Panc1 (cell line): ENCODE results near the gene KLHDC1. TPM values are rescaled to one million over a fixed set of nuclear protein-coding genes. Genes with fewer than 3 reads are reported as not detected.

Experiments
- ATAC-seq: fragments of 200-7000 bp; cut with Tn5 transposase; 2 replicates; pipeline ENCODE4 v1.9.1; 2020; ENCODE audit warnings: mild to moderate bottlenecking, moderate library complexity
- BruUV-seq: library from RNA; stranded (reverse); fragments of 400-500 nt; replicated peaks from 2 replicates; lab custom pipeline; 2021; lab: Mats Ljungman, UMichigan
- CTCF ChIA-PET: fragments of 300-600 bp; sonication (Branson Sonifier 250); formaldehyde crosslinking; loops from one replicate; lab custom pipeline; 2022; ENCODE audit warnings: antibody characterized with exemption; lab: Charles Lee
- POLR2A ChIA-PET: fragments of 300-600 bp; sonication (Branson Sonifier 250); formaldehyde crosslinking; loops from one replicate; lab custom pipeline; 2022; ENCODE audit warnings: antibody characterized with exemption; lab: Charles Lee
- DNase-seq: peaks from one replicate; pipeline ENCODE4 v3.0.0-alpha.2; 2010; ENCODE audit warnings: low read depth, low spot score
- H3K27ac ChIP-seq: 2 replicates; pipeline ENCODE4 v1.5.1; 2011; ENCODE audit warnings: mild to moderate bottlenecking, low read length, inconsistent platforms
- H3K27me3 ChIP-seq: fragments of 200-500 bp; sonication (Bioruptor generic); 2 replicates; pipeline ENCODE4 v1.6.0; 2014; ENCODE audit warnings: low read length, inconsistent platforms; ENCODE audit not compliant: control insufficient read depth, insufficient read depth
- H3K36me3 ChIP-seq: fragments of 200-500 bp; sonication (Bioruptor generic); 2 replicates; pipeline ENCODE4 v1.5.1; 2014; ENCODE audit warnings: inconsistent platforms, mild to moderate bottlenecking, low read length, moderate library complexity; ENCODE audit not compliant: control insufficient read depth, insufficient read depth
- H3K4me1 ChIP-seq: 2 replicates; pipeline ENCODE4 v1.5.1; 2011; ENCODE audit warnings: inconsistent platforms, mild to moderate bottlenecking, low read length, moderate library complexity; ENCODE audit not compliant: control insufficient read depth, insufficient read depth
- H3K4me3 ChIP-seq, 2 experiments: 2 replicates each; pipeline ENCODE4 v1.5.1; 2011 to 2012; ENCODE audit warnings: low read depth in 2 of 2, low read length in 2 of 2, mild to moderate bottlenecking in 2 of 2, inconsistent platforms in 1 of 2, moderate library complexity in 1 of 2
- H3K9me3 ChIP-seq: fragments of 200-500 bp; sonication (Bioruptor generic); 2 replicates; pipeline ENCODE4 v1.5.1; 2014; ENCODE audit warnings: low read depth, mild to moderate bottlenecking, inconsistent platforms, low read length, moderate library complexity; ENCODE audit not compliant: control insufficient read depth, insufficient read depth
- POLR2AphosphoS5 ChIP-seq: IDR thresholded peaks from 2 replicates; pipeline ENCODE4 v1.6.1; 2012; ENCODE audit warnings: mild to moderate bottlenecking, low read depth, low read length, moderate library complexity
- SIN3A ChIP-seq: IDR thresholded peaks from 2 replicates; pipeline ENCODE4 v1.6.1; 2012; ENCODE audit warnings: low read depth, mild to moderate bottlenecking, low read length, moderate library complexity, borderline replicate concordance; ENCODE audit not compliant: insufficient read depth
- TCF7L2 ChIP-seq: IDR thresholded peaks from 2 replicates; pipeline ENCODE4 v1.6.1; 2011; ENCODE audit warnings: mild to moderate bottlenecking, low read depth, low read length, inconsistent platforms
- in situ Hi-C: cut with HindIII; loops from 2 replicates; pipeline ENCODE4 v1.10.0; 2016; ENCODE audit warnings: low sequenced_read_pairs, low pct_unique_long_range_greater_than_20kb
- intact Hi-C: fragments of 100-400 bp; cut with micrococcal nuclease; formaldehyde crosslinking; loops from one replicate; pipeline ENCODE4 v1.10.0; 2022; ENCODE audit not compliant: unreplicated experiment
- total RNA-seq: library from RNA; stranded (reverse); gene quantifications from one replicate; pipeline ENCODE4 v1.2.1, GENCODE V29; 2021; ENCODE audit not compliant: unreplicated experiment
- TF ChIP-seq, protein P1 (sequence below): fragments of 450-650 bp; IDR thresholded peaks from 2 replicates; pipeline ENCODE4 v1.5.1; 2017; ENCODE audit warnings: mild to moderate bottlenecking
- TF ChIP-seq, protein P2 (sequence below), 2 experiments: IDR thresholded peaks; 2 replicates each; pipeline ENCODE4 v1.6.1; 2011 to 2012; ENCODE audit warnings: low read depth in 2 of 2, control low read depth in 1 of 2, low read length in 1 of 2, mild to moderate bottlenecking in 1 of 2, moderate library complexity in 1 of 2; ENCODE audit not compliant: insufficient read depth in 1 of 2

Gene KLHDC1
- total RNA-seq, 1 experiment from 2014 or later = 1.3 TPM

GRCh38 chr14:49783394-49784014 lies 90.6 kb downstream of the KLHDC1 start:
- Histone ChIP-seq H3K27me3 (no peaks in the 10 kb centered on the region), H3K4me3 (no peak overlapping the region), H3K4me1 (no peaks in the 10 kb centered on the region), H3K27ac (no peak overlapping the region), H3K36me3 (peaks cover 49% of the 10 kb centered on the region), H3K9me3 (no peaks in the 10 kb centered on the region)
- TF ChIP-seq TCF7L2 = no peak
- TF ChIP-seq, protein P1, sequence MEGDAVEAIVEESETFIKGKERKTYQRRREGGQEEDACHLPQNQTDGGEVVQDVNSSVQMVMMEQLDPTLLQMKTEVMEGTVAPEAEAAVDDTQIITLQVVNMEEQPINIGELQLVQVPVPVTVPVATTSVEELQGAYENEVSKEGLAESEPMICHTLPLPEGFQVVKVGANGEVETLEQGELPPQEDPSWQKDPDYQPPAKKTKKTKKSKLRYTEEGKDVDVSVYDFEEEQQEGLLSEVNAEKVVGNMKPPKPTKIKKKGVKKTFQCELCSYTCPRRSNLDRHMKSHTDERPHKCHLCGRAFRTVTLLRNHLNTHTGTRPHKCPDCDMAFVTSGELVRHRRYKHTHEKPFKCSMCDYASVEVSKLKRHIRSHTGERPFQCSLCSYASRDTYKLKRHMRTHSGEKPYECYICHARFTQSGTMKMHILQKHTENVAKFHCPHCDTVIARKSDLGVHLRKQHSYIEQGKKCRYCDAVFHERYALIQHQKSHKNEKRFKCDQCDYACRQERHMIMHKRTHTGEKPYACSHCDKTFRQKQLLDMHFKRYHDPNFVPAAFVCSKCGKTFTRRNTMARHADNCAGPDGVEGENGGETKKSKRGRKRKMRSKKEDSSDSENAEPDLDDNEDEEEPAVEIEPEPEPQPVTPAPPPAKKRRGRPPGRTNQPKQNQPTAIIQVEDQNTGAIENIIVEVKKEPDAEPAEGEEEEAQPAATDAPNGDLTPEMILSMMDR = no peak
- POLR2A ChIA-PET = interaction anchor here (0.7 kb wide), 1 partner anchor 13 kb away, joined by 4 read pairs; no protein-coding TSS in a partner anchor
- intact Hi-C loops (no loop called here), in situ Hi-C loops (no loop called here)
- no peak for ATAC-seq
- CTCF ChIA-PET = no interaction called here
- no peak for DNase-seq
- no TSS peak for BruUV-seq

DNA sequence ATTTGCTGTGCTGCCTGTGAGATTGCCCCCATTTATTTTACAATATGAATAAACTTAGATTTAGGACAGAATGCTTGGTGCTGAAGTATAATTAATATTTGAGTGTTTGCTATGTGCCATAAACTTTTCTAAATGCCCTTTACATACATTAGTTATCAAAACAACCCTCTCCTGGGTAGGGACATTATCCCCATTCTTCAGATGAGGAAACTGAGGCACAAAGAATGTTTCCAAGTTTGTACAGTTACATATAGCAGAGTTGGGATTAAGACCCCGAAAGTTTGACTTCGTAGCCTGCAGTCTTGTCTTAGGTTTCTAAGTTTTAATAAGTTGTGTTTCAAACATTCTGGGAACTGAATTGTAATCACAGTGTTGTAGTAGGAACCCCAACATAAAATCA lies 93.4 kb downstream of the KLHDC1 start:
- H3K36me3 ChIP-seq = peaks cover 41% of the 10 kb centered on the region
- intact Hi-C loops = no loop called here

More for the DNA sequence above, 93.4 kb downstream of the KLHDC1 start:
- BruUV-seq = no TSS peak
- DNase-seq = no peak
- Histone ChIP-seq H3K4me3 (no peak overlapping the region), H3K27me3 (no peaks in the 10 kb centered on the region), H3K9me3 (no peaks in the 10 kb centered on the region), H3K4me1 (no peaks in the 10 kb centered on the region), H3K27ac (no peak overlapping the region)
- TF ChIP-seq, protein P2, sequence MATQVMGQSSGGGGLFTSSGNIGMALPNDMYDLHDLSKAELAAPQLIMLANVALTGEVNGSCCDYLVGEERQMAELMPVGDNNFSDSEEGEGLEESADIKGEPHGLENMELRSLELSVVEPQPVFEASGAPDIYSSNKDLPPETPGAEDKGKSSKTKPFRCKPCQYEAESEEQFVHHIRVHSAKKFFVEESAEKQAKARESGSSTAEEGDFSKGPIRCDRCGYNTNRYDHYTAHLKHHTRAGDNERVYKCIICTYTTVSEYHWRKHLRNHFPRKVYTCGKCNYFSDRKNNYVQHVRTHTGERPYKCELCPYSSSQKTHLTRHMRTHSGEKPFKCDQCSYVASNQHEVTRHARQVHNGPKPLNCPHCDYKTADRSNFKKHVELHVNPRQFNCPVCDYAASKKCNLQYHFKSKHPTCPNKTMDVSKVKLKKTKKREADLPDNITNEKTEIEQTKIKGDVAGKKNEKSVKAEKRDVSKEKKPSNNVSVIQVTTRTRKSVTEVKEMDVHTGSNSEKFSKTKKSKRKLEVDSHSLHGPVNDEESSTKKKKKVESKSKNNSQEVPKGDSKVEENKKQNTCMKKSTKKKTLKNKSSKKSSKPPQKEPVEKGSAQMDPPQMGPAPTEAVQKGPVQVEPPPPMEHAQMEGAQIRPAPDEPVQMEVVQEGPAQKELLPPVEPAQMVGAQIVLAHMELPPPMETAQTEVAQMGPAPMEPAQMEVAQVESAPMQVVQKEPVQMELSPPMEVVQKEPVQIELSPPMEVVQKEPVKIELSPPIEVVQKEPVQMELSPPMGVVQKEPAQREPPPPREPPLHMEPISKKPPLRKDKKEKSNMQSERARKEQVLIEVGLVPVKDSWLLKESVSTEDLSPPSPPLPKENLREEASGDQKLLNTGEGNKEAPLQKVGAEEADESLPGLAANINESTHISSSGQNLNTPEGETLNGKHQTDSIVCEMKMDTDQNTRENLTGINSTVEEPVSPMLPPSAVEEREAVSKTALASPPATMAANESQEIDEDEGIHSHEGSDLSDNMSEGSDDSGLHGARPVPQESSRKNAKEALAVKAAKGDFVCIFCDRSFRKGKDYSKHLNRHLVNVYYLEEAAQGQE (IDR thresholded peaks at IDR 0.05; ENCODE audit: insufficient read depth in 1 of 2, low read depth in 2 of 2, low read length in 1 of 2) = no peak
- TF ChIP-seq POLR2AphosphoS5 (no peak), SIN3A (no peak), TCF7L2 (no peak)
- TF ChIP-seq, protein P1 = no peak
- no peak for ATAC-seq
- in situ Hi-C loops = no loop called here
- CTCF ChIA-PET = no interaction called here
- POLR2A ChIA-PET = no interaction called here
